ENCODE results near the gene GCSAM. TPM values are rescaled to one million over a fixed set of nuclear protein-coding genes. Genes with fewer than 3 reads are reported as not detected.
"Not testable (repeated sequence)": the region's sequence is repeated elsewhere in the genome, so short reads cannot be mapped to it uniquely, and the experiment has no call there.

The GCSAM gene
- total RNA-seq, 1 donor from 2014 or later = not detected

GRCh38 chr3:112074616-112075497 lies 58.2 kb downstream of the GCSAM start:
- peak; percentile 67 for DNase-seq (ENCODE audit: extremely low read depth, low read depth, low spot score)

- no peak for DNase-seq (ENCODE audit: extremely low read depth, low read depth, low spot score)
Measured at GRCh38 chr3:112074006-112074405, 59.0 kb downstream of the GCSAM start.

DNA sequence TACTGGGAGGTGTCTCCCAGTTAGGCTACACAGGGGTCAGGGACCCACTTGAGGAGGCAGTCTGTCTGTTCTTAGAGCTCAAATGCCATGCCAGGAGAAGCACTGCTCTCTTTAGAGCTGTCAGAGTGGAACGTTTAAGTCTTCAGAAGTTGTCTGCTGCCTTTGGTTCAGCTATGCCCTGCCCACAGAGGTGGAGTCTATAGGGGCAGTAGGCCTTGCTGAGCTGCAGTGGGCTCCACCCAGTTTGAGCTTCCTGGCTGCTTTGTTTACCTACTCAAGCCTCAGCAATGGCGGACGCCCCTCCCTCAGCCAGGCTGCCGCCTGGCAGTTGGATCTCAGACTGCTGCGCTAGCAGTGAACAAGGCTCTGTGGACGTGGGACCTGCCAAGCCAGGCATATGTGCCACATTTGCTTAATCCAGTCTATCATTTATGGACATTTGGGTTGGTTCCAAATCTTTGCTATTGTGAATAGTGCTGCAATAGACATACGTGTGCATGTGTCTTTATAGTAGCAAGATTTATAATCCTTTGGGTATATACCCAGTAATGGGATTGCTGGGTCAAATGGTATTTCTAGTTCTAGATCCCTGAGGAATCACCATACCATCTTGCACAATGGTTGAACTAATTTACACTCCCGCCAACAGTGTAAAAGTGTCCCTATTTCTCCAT lies 60.5 kb downstream of the GCSAM start:
- not testable (repeated sequence) for DNase-seq (ENCODE audit: extremely low read depth, low read depth, low spot score)

Other genes with a start within 250 kb of the GCSAM start
- 16.3 and 20.3 TPM in 2 replicates for gene ABHD10, start 154.2 kb downstream of the GCSAM start, total RNA-seq
- 0.76 and 2.8 TPM in 2 replicates for gene TAGLN3, start 134.3 kb downstream of the GCSAM start, total RNA-seq
- not detected in 2 replicates for gene TMPRSS7, start 98.5 kb downstream of the GCSAM start, total RNA-seq
- 3.7 and 3.8 TPM in 2 replicates for gene C3orf52, start 46.9 kb downstream of the GCSAM start, total RNA-seq
- gene SLC9C1, start 161.0 kb upstream of the GCSAM start, total RNA-seq = not detected in 2 replicates
- gene CD200, start 199.9 kb upstream of the GCSAM start, total RNA-seq = 0.92 and 9.9 TPM in 2 replicates